ENCODE measurements around the gene AGK. TPM values are rescaled to one million over a fixed set of nuclear protein-coding genes. Genes with fewer than 3 reads are reported as not detected.

Gene AGK
- polyA plus RNA-seq, 2 of the 4 experiments (the other 2 are of a cell fraction) = 29.6 to 63.5 TPM

GRCh38 chr7:141663081-141663849 lies 112.1 kb downstream of the AGK start:
- Histone ChIP-seq H3K4me1 (peaks cover 22% of the 10 kb centered on the region), H3K4me3 (no peak overlapping the region), H3K9me3 (no peaks in the 10 kb centered on the region), H3K27ac (peak overlapping the region; percentile 71 to 79), H3K4me2 (peak overlapping the region; percentile 35)
- ATAC-seq = peak; percentile 49 to 85; a peak in 5 of 6 replicates
- 31% methylated on average over 6 of the region's 6 CpGs for WGBS (ENCODE audit: missing lambda C conversion rate)
- CTCF ChIA-PET = interaction anchor here (0.7 kb wide), 2 partner anchors 9 to 74 kb away, joined by 3 read pairs; no protein-coding TSS in a partner anchor
- peak; percentile 29 to 84 for DNase-seq (ENCODE audit: low read depth in 1 of 2, low spot score in 1 of 2)
- no peak for FAIRE-seq
- POLR2A ChIA-PET = no interaction called here
- TF ChIP-seq JUN (IDR thresholded peaks at IDR 0.05) (0 out of 5 replicates have a peak, but pooled peaks of 1 of the 2 experiments have one; percentile 31), GATA3 (IDR thresholded peaks at IDR 0.05; ENCODE audit: borderline replicate concordance) (peak; percentile 48; the same call in 1 of the 2 replicates), HDAC2 (IDR thresholded peaks at IDR 0.05) (no peak), MAX (IDR thresholded peaks at IDR 0.05) (0 out of 2 replicates have a peak, but pooled peaks have one; percentile 48), CHD4 (IDR thresholded peaks at IDR 0.05; ENCODE audit: borderline replicate concordance) (no peak), EP300 (IDR thresholded peaks at IDR 0.05) (no peak), ZSCAN20 (CRISPR knock-in tag; IDR thresholded peaks at IDR 0.05) (no peak), CBX2 (IDR thresholded peaks at IDR 0.05; ENCODE audit: borderline replicate concordance, low read depth) (no peak), FOSL2 (IDR thresholded peaks at IDR 0.05) (no peak), FOSL2 (CRISPR knock-in tag; IDR thresholded peaks at IDR 0.05) (peak; percentile 56), NPAS2 (CRISPR knock-in tag; IDR thresholded peaks at IDR 0.05; ENCODE audit: borderline replicate concordance) (no peak), RAD21 (conservative IDR thresholded peaks at IDR 0.05 in 1 of 2, IDR thresholded peaks at IDR 0.05 in 1 of 2) (no peak), ZFP36 (IDR thresholded peaks at IDR 0.05; ENCODE audit: borderline replicate concordance, partially characterized antibody) (no peak), MAFK (IDR thresholded peaks at IDR 0.05; ENCODE audit: partially characterized antibody) (peak; percentile 86), ESRRA (IDR thresholded peaks at IDR 0.05; ENCODE audit: borderline replicate concordance, low read length) (no peak), HOXB5 (CRISPR knock-in tag; IDR thresholded peaks at IDR 0.05) (no peak)

DNA sequence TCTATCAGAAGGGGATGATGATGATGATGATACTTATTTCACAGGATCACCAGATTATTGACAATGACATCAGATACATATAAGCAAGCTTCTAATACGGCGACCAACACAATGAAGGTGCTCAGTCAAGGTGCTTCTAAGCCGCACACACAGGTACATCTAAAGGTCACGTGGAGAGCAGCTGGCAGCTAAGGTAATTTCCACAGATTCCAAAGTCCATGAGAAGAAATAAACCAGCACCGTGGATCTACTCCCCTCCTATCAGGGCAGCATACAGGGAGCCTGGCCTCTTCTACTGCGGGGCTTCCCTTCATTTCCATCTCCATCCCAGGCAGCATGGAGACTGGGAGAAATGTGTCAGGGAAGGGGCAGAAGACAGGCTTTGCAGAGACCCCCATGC lies 113.2 kb downstream of the AGK start:
- Histone ChIP-seq H3K4me3 (no peak overlapping the region), H3K9me3 (no peaks in the 10 kb centered on the region), H3K27ac (peak overlapping the region in 1 of 2 experiments; percentile 71; a peak in 3 of 6 replicates), H3K4me2 (no peak overlapping the region; the same call in 2 of the 3 replicates), H3K4me1 (peaks cover 22% of the 10 kb centered on the region)
- ChIA-PET POLR2A (no interaction called here), CTCF (interaction anchor here (1.3 kb wide), 1 partner anchor 10 kb away, joined by 7 read pairs; no protein-coding TSS in a partner anchor)
- WGBS (ENCODE audit: missing lambda C conversion rate) = 98% methylated on average over 6 of the region's 6 CpGs
- FAIRE-seq (no peak), ATAC-seq (no peak), DNase-seq (ENCODE audit: low read depth in 1 of 2, low spot score in 1 of 2) (no peak)
- TF ChIP-seq EP300 (IDR thresholded peaks at IDR 0.05) (no peak), CEBPB (IDR thresholded peaks at IDR 0.05) (no peak), NFE2L2 (conservative IDR thresholded peaks at IDR 0.05; ENCODE audit: low read length) (no peak), RFX5 (IDR thresholded peaks at IDR 0.05) (no peak), MAZ (IDR thresholded peaks at IDR 0.05; ENCODE audit: borderline replicate concordance, low read depth, low read length) (no peak), REST (IDR thresholded peaks at IDR 0.05) (no peak), CHD4 (IDR thresholded peaks at IDR 0.05; ENCODE audit: borderline replicate concordance) (no peak), RCOR1 (IDR thresholded peaks at IDR 0.05; ENCODE audit: low read depth, low read length) (no peak), GATA3 (IDR thresholded peaks at IDR 0.05; ENCODE audit: borderline replicate concordance) (no peak), BHLHE40 (IDR thresholded peaks at IDR 0.05; ENCODE audit: low read depth, low read length) (no peak), NR3C1 (IDR thresholded peaks at IDR 0.05) (no peak), HOXB5 (CRISPR knock-in tag; IDR thresholded peaks at IDR 0.05) (no peak), POLR2A (IDR thresholded peaks at IDR 0.05; ENCODE audit: low read length) (no peak)
- TF ChIP-seq, protein P1, sequence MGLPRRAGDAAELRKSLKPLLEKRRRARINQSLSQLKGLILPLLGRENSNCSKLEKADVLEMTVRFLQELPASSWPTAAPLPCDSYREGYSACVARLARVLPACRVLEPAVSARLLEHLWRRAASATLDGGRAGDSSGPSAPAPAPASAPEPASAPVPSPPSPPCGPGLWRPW (IDR thresholded peaks at IDR 0.05) = no peak
- TF ChIP-seq, protein P2, sequence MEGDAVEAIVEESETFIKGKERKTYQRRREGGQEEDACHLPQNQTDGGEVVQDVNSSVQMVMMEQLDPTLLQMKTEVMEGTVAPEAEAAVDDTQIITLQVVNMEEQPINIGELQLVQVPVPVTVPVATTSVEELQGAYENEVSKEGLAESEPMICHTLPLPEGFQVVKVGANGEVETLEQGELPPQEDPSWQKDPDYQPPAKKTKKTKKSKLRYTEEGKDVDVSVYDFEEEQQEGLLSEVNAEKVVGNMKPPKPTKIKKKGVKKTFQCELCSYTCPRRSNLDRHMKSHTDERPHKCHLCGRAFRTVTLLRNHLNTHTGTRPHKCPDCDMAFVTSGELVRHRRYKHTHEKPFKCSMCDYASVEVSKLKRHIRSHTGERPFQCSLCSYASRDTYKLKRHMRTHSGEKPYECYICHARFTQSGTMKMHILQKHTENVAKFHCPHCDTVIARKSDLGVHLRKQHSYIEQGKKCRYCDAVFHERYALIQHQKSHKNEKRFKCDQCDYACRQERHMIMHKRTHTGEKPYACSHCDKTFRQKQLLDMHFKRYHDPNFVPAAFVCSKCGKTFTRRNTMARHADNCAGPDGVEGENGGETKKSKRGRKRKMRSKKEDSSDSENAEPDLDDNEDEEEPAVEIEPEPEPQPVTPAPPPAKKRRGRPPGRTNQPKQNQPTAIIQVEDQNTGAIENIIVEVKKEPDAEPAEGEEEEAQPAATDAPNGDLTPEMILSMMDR (IDR thresholded peaks at IDR 0.05) = no peak

Measured in A549 (cell line).